HG03095 (cell line): Measurements from ENCODE around the gene AGTPBP1.
"Not testable (repeated sequence)": the region's sequence is repeated elsewhere in the genome, so short reads cannot be mapped to it uniquely, and the experiment has no call there.

Source experiments
- ATAC-seq: cut with Tn5 transposase; IDR thresholded peaks from one replicate; pipeline ENCODE4 v1.9.1; 2021; ENCODE audit warnings: moderate library complexity; ENCODE audit not compliant: unreplicated experiment

Gene AGTPBP1

DNA sequence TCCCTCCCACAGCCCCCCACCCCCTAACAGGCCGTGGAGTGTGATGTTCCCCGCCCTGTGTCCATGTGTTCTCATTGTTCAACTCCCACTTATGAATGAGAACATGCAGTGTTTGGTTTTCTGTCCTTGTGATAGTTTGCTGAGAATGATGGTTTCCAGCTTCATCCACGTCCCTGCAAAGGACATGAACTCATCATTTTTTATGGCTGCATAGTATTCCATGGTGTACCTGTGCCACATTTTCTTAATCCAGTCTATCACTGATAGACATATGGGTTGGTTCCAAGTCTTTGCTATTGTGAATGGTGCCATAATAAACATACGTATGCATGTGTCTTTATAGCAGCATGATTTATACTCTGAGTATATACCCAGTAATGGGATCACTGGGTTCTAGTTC is 23.9 kb downstream of the AGTPBP1 start:
- not testable (repeated sequence) for ATAC-seq

- no peak for ATAC-seq
These were observed 24.5 kb downstream of the AGTPBP1 start for GRCh38 chr9:85717220-85717619.

GRCh38 chr9:85716031-85716877 is 25.5 kb downstream of the AGTPBP1 start:
- ATAC-seq: peak; percentile 62

GRCh38 chr9:85715587-85715986 is 26.2 kb downstream of the AGTPBP1 start:
- ATAC-seq: no peak

DNA sequence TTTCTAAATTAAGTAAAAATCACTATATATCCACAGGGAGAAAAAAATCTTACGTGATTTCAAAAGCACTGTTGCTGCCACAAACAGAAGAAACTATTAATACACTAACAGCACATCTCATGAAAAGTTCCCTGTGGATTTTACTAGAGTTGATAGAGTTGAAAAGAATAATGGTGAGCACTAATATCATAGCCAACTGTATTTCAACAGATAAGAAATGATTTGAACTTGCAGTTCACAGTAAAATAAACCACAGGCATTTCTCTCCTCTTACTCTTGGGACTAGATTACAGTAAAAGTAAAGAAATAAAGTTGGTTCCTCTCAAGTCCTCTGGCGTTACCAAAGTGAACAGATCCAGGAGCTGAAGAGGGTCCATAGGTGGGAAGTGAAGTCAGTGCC is 27.9 kb downstream of the AGTPBP1 start:
- no peak for ATAC-seq

GRCh38 chr9:85704744-85705143 is 37.0 kb downstream of the AGTPBP1 start:
- ATAC-seq: no peak

DNA sequence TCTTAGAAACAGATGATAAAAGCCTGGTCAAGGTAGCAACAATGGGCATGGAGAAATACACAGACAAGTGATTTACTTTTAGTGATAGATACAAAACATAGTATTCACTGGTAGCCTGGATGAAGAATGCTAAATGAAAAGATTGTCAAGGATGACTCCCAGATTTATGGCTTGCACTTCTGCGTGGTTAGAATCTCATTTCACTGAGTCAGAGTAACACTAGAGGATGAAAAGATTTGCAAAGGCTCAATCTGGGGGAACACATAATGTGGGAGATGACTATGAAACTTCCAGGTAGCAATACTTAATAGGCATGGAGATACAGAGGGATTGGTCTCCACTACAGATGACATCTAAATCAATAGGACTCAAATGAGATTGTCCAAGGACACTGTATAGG is 38.4 kb downstream of the AGTPBP1 start:
- no peak for ATAC-seq

DNA sequence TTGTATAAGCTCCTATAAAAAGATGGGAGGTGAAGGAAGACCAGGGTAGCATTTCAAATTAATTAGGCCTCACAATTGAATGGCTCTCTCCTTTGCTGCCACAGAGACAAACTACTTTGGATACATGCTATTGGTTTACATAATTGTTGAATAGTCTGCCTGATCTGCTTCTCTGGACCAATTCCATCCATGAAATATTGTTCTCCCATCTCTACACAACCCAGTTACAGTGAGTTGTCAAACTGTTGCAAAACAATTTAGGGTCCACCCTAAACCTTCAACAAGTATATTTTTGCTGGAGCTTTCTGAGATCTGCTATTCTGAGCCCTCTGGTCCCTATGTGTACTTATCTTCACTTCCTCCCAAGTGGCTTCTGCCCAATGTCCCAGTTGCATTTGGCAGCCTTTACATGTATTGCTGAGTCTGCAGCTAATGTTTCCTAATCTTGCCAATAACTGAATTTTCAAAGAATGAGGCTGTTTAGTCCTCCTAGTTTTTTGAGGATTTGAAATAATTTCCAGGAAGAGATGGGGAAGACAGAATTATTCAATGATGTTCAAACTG is 38.9 kb downstream of the AGTPBP1 start:
- no peak for ATAC-seq

- ATAC-seq: no peak
These were observed 39.6 kb downstream of the AGTPBP1 start for GRCh38 chr9:85702191-85702590.

DNA sequence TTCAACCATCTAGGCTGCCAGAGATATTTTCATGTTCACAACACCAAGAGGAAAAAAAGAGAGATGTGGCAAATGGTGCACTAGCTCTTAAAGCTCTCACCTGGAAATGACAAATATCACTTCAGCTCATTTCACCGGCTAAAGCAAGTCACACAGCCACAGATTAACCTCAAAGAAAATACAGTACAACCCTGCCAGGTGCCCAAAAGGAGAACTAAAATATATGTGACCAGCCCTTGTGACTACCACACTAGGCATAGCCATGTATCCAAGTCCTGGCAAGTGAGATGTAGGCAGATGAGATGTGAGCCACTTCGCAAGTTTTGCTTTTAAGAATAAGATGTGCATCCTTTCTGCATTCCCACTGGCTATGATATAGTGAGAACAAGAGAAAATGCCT is 41.4 kb downstream of the AGTPBP1 start:
- no peak for ATAC-seq

- no peak for ATAC-seq
These were observed 53.4 kb downstream of the AGTPBP1 start for GRCh38 chr9:85688361-85688760.

DNA sequence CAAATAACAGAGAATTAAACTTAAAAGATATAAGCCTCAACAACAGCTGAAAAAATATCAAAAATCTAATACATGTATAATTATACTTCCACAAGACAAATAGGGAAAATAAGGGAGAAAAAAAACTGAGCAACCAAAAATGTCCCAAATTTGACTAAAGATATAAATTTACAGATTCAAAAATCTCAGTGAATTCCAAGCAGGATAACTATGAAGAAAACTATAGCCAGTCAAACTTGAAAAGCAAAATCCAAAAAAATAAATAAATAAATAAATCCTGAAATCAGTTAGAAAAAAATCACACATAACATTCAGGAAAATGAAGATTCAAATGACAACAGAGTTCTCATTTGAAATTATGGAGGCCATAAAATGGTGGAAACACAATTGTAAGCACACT is 56.7 kb downstream of the AGTPBP1 start:
- ATAC-seq: no peak

GRCh38 chr9:85676790-85677189 is 65.0 kb downstream of the AGTPBP1 start:
- no peak for ATAC-seq

DNA sequence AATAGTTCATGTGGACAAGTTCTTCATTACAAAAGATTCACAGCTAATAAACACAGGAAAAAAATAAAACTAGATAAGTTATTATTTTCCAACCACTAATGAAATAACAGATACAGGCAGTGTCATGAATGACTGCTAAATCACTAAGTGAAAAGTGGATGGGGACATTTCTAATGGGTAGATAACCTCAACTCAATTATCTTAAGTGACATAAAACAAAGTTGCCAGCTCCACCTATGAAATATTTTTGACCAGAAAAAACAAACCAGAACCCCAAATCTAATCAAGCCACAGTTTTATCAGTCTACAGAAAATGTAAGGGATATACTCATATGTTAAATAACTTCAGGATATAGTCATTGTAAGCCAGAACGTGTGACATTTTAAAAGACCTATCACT is 74.4 kb downstream of the AGTPBP1 start:
- no peak for ATAC-seq

GRCh38 chr9:85666086-85666485 is 75.7 kb downstream of the AGTPBP1 start:
- no peak for ATAC-seq

GRCh38 chr9:85662573-85662972 is 79.2 kb downstream of the AGTPBP1 start:
- no peak for ATAC-seq

DNA sequence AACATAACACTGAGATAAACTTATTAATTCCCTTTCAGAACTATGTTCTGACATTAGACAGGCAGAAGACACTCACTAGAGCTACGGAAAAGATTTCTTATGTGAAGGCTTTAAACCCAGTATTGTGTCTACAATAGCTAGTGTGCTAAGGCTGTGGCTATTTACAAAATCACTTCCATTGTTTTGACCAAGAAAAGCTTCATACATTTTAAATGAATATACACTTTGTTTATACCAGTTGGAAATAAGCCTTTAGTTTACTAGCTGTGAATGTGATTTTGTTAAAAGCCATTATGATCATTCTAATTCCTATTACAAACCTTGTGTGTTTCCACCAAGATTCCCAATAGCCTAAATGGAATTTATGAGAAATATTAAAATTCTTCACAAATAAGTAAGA is 83.0 kb downstream of the AGTPBP1 start:
- ATAC-seq: no peak

DNA sequence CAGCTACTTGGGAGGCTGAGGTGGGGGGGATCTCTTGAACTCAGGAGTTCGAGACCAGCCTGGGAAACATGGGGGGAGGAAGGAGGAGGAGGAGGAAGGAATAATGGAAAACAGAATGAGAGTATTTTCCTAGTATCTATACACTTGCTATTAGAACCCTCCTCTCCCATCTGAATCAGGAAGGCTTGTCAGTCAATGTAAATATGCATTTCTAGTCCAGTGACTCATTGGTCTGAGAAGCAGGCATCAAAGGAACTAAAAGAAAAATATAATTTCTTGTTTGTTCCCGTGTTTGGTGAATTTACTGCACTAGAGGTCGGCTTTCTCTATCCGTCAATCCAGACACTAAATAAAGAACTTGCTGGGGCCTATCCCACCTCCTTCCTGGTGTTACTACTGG is 88.6 kb downstream of the AGTPBP1 start:
- no peak for ATAC-seq

- peak; percentile 94 for ATAC-seq
These were observed 94.2 kb downstream of the AGTPBP1 start for GRCh38 chr9:85647571-85647970.

DNA sequence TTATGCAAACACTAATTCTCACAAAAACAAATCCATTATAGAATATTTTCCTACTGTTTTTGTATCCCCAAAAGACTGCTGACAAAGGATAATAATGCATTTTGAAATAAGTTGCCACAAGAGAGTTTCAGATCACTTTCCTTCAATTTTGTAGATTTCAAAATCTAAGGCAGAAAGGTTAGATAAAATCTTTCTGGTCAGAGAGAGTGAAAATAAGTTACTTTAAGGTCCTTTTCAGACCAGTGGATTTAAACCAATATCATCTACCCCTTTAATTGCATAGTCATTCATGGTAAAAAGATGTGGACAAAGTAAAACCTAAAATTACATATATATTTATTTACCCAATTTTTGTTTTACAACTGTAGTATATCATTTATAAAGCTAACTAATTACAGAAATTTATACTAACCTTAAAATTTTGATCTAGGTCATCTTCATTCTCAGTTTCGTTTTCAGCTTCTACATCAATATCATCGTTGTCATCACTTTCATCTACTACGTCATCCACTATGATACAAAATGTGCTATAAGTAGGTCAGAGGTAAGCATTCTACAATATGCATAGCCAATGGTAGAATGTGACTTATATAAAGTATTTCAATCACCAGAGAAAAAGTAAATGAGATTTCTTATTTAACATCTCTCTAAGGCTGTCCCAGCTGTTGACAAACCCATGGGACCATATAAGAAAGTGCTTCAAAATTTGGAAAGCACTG is 95.7 kb downstream of the AGTPBP1 start:
- no peak for ATAC-seq

DNA sequence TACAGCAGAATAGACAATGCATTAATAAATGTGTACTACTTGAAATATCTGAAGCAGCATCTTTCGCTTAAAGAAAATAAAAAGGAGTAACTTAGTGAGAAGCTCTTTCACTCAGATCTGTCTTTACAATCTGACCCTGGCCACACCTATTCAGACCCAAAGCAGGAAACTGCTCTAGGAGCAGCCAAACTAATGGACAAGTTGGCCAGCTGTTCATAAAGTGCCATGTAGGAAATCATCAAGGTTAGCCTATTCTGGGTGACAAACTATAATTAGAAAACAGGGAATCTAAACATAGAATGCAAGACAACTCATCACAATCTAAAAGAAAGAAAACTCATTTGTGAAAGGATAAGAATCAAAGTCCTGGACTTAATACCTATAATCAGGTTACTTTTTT is 101.3 kb downstream of the AGTPBP1 start:
- ATAC-seq: no peak

DNA sequence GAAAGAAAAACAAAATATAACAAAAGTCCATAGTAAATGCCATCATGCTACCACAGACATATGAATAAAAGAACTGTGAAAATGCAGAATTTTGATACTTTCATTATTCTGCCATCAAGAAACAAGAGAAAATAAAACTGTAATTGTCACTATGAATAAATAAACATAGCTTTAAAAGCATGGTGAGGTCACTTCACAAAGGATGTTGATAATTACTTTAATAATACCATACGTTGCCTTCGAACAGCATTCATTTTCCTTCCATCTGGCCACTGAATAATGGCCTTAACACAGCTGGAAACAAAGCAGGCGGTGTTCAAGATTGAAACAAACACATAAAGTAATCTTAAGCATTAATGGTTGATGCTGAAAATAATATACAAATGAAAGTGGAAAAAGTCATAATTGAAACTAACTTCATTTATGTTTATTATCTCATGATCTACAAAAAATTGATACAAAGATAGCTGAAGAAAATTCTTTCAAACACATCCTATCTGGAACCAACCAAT is 102.0 kb downstream of the AGTPBP1 start:
- no peak for ATAC-seq
